ENCODE results near the gene SLC25A12.

Gene SLC25A12

GRCh38 chr2:171939058-171939742 lies 45.2 kb upstream of the SLC25A12 start:
- Histone ChIP-seq H2AFZ (ENCODE audit: low read length) (no peak overlapping the region), H3K79me2 (ENCODE audit: low read length) (peaks cover 89% of the 10 kb centered on the region), H3K9me3 (replicated peaks; ENCODE audit: insufficient read depth, low read length) (no peaks in the 10 kb centered on the region), H3K9ac (ENCODE audit: low read length) (no peak overlapping the region), H3K4me1 (ENCODE audit: low read length) (no peaks in the 10 kb centered on the region), H3K36me3 (replicated peaks; ENCODE audit: insufficient read depth, low read length) (no peaks in the 10 kb centered on the region), H3K4me3 (ENCODE audit: low read length) (no peak overlapping the region), H3K4me2 (ENCODE audit: low read depth, low read length) (no peak overlapping the region), H3K9me2 (replicated peaks; ENCODE audit: insufficient read depth, low read length) (no peaks in the 10 kb centered on the region), H3K27ac (ENCODE audit: low read length) (no peak overlapping the region), H4K20me1 (ENCODE audit: insufficient read depth, low read length) (no peaks in the 10 kb centered on the region), H3F3A (ENCODE audit: insufficient read depth, low read length) (no peaks in the 10 kb centered on the region), H3K27me3 (replicated peaks; ENCODE audit: insufficient read depth, low read length) (no peaks in the 10 kb centered on the region)
- TF ChIP-seq CTCF (IDR thresholded peaks at IDR 0.05; ENCODE audit: low read length) (no peak), EZH2 (optimal IDR thresholded peaks at IDR 0.05; ENCODE audit: low read depth, low read length) (no peak), EZH2phosphoT487 (IDR thresholded peaks at IDR 0.05; ENCODE audit: low read length) (no peak)
- DNase-seq: no peak

- no peak overlapping the region for H3K27ac ChIP-seq (ENCODE audit: low read length)
- no peaks in the 10 kb centered on the region; the same call in 1 of the 2 replicates for H4K20me1 ChIP-seq (ENCODE audit: insufficient read depth, low read length)
- no peaks in the 10 kb centered on the region for H3K4me1 ChIP-seq (ENCODE audit: low read length)
- no peaks in the 10 kb centered on the region for H3K27me3 ChIP-seq (replicated peaks; ENCODE audit: insufficient read depth, low read length)
- no peaks in the 10 kb centered on the region for H3K9me2 ChIP-seq (replicated peaks; ENCODE audit: insufficient read depth, low read length)
- no peak overlapping the region for H3K9ac ChIP-seq (ENCODE audit: low read length)
- no peaks in the 10 kb centered on the region for H3K9me3 ChIP-seq (replicated peaks; ENCODE audit: insufficient read depth, low read length)
- H3K36me3 ChIP-seq (replicated peaks; ENCODE audit: insufficient read depth, low read length): no peaks in the 10 kb centered on the region
- H3F3A ChIP-seq (ENCODE audit: insufficient read depth, low read length): no peaks in the 10 kb centered on the region
- no peak for TF ChIP-seq EZH2 (optimal IDR thresholded peaks at IDR 0.05; ENCODE audit: low read depth, low read length)
- no peak for TF ChIP-seq EZH2phosphoT487 (IDR thresholded peaks at IDR 0.05; ENCODE audit: low read length)
- peaks cover 97% of the 10 kb centered on the region for H3K79me2 ChIP-seq (ENCODE audit: low read length)
- no peak overlapping the region for H2AFZ ChIP-seq (ENCODE audit: low read length)
- H3K4me3 ChIP-seq (ENCODE audit: low read length): no peak overlapping the region
- DNase-seq: no peak
- H3K4me2 ChIP-seq (ENCODE audit: low read depth, low read length): no peak overlapping the region
Measured at GRCh38 chr2:171930385-171930784, 36.3 kb upstream of the SLC25A12 start.

- DNase-seq: no peak
- H4K20me1 ChIP-seq (ENCODE audit: insufficient read depth, low read length): no peaks in the 10 kb centered on the region
- H3K9me2 ChIP-seq (replicated peaks; ENCODE audit: insufficient read depth, low read length): no peaks in the 10 kb centered on the region
- no peak overlapping the region for H2AFZ ChIP-seq (ENCODE audit: low read length)
- TF ChIP-seq EZH2phosphoT487 (IDR thresholded peaks at IDR 0.05; ENCODE audit: low read length): no peak
- no peak for TF ChIP-seq EZH2 (optimal IDR thresholded peaks at IDR 0.05; ENCODE audit: low read depth, low read length)
- TF ChIP-seq CTCF (IDR thresholded peaks at IDR 0.05; ENCODE audit: low read length): no peak
- H3K4me2 ChIP-seq (ENCODE audit: low read depth, low read length): no peak overlapping the region
- no peaks in the 10 kb centered on the region for H3K9me3 ChIP-seq (replicated peaks; ENCODE audit: insufficient read depth, low read length)
- no peak overlapping the region for H3K4me3 ChIP-seq (ENCODE audit: low read length)
- H3K4me1 ChIP-seq (ENCODE audit: low read length): no peaks in the 10 kb centered on the region; the same call in 1 of the 2 replicates
- H3K9ac ChIP-seq (ENCODE audit: low read length): no peak overlapping the region
- H3F3A ChIP-seq (ENCODE audit: insufficient read depth, low read length): peaks cover 8% of the 10 kb centered on the region
- H3K36me3 ChIP-seq (replicated peaks; ENCODE audit: insufficient read depth, low read length): no peaks in the 10 kb centered on the region; the same call in 1 of the 2 replicates
- H3K79me2 ChIP-seq (ENCODE audit: low read length): peaks cover 68% of the 10 kb centered on the region
- no peak overlapping the region for H3K27ac ChIP-seq (ENCODE audit: low read length)
- no peaks in the 10 kb centered on the region for H3K27me3 ChIP-seq (replicated peaks; ENCODE audit: insufficient read depth, low read length)
Measured at GRCh38 chr2:171924170-171924942, 30.3 kb upstream of the SLC25A12 start.
